ENCODE measurements around the gene POLH.

GRCh38 chr6:43634702-43635303 lies 58.8 kb downstream of the POLH start:
- no peak for TF ChIP-seq ZNF274 (IDR thresholded peaks at IDR 0.05; ENCODE audit: low read depth, low read length)
- TF ChIP-seq YY1 (IDR thresholded peaks at IDR 0.05; ENCODE audit: insufficient read depth, insufficient read length): no peak
- no peak for TF ChIP-seq SUZ12 (IDR thresholded peaks at IDR 0.05; ENCODE audit: extremely low read depth, insufficient read depth, insufficient read length)

Measured in NT2/D1 (cell line).